SK-N-SH (cell line): Measurements from ENCODE around the gene GDPD5. TPM values are rescaled to one million over a fixed set of nuclear protein-coding genes. Genes with fewer than 3 reads are reported as not detected.

Experiments
- CTCF ChIA-PET: fragments of 300-600, 350-600 bp; formaldehyde crosslinking; extraction: SDS; loops from one replicate; lab custom pipeline; 2021; lab: Yijun Ruan, JAX
- POLR2A ChIA-PET: fragments of 350-600 bp; sonication (Branson Sonifier 250); formaldehyde crosslinking; extraction: SDS; loops from one replicate; lab custom pipeline; 2020; ENCODE audit warnings: antibody characterized with exemption, inconsistent platforms; lab: Yijun Ruan, JAX
- DNase-seq: peaks from one replicate; pipeline ENCODE4 v3.0.0; 2012
- H2AFZ ChIP-seq: fragments of 200-600 bp; sonication (generic); 2 replicates; pipeline ENCODE4 v1.8.1; 2016; ENCODE audit warnings: antibody characterized with exemption, mild to moderate bottlenecking, low read depth
- H3F3A ChIP-seq: fragments of 200-600 bp; sonication (generic); replicated peaks from 2 replicates; pipeline ENCODE3; 2016; ENCODE audit warnings: antibody characterized with exemption, mild to moderate bottlenecking; ENCODE audit not compliant: insufficient read depth
- H3K27ac ChIP-seq, 2 experiments: fragments of 200-500 bp in 1 of 2; fragments of 200-600 bp in 1 of 2; sonication (Bioruptor generic) in 1 of 2; sonication (generic), shearing (Covaris generic) in 1 of 2; 2 replicates each; pipeline versions ENCODE4 v1.5.1 to v1.6.1; 2014 to 2016; ENCODE audit warnings: low read depth in 2 of 2, inconsistent platforms in 1 of 2, low read length in 1 of 2, mild to moderate bottlenecking in 1 of 2, mixed read lengths in 1 of 2
- H3K27me3 ChIP-seq: fragments of 200-600 bp; sonication (generic), shearing (Covaris generic); 2 replicates; pipeline ENCODE4 v1.6.1; 2016; ENCODE audit warnings: mixed run types; ENCODE audit not compliant: insufficient read depth
- H3K36me3 ChIP-seq, 2 experiments: fragments of 200-500 bp in 1 of 2; fragments of 200-600 bp in 1 of 2; sonication (Bioruptor generic) in 1 of 2; sonication (generic) in 1 of 2; replicated peaks in 1 of 2; 2 replicates each; pipeline versions ENCODE3 to v1.5.1; 2014 to 2016; ENCODE audit warnings: low read length in 1 of 2, mild to moderate bottlenecking in 1 of 2; ENCODE audit not compliant: insufficient read depth in 2 of 2, control insufficient read depth in 1 of 2
- H3K4me1 ChIP-seq, 2 experiments: fragments of 200-500 bp in 1 of 2; fragments of 200-600 bp in 1 of 2; sonication (Bioruptor generic) in 1 of 2; sonication (generic), shearing (Covaris generic) in 1 of 2; 2 replicates each; pipeline versions ENCODE4 v1.5.1 to v1.6.1; 2014 to 2016; ENCODE audit warnings: low read depth in 1 of 2, low read length in 1 of 2, mixed run types in 1 of 2; ENCODE audit not compliant: insufficient read depth in 2 of 2, control insufficient read depth in 1 of 2
- H3K4me2 ChIP-seq: fragments of 200-600 bp; sonication (generic), shearing (Covaris generic); 2 replicates; pipeline ENCODE4 v1.6.1; 2017; ENCODE audit warnings: mixed run types
- H3K4me3 ChIP-seq, 2 experiments: fragments of 200-500 bp in 1 of 2; fragments of 200-600 bp in 1 of 2; sonication (Bioruptor generic) in 1 of 2; sonication (generic), shearing (Covaris generic) in 1 of 2; 2 replicates each; pipeline versions ENCODE4 v1.5.1 to v1.8.1; 2014 to 2016; ENCODE audit warnings: low read depth in 2 of 2, inconsistent platforms in 1 of 2, low read length in 1 of 2, mild to moderate bottlenecking in 1 of 2, mixed read lengths in 1 of 2, moderate library complexity in 1 of 2
- H3K79me2 ChIP-seq: fragments of 200-600 bp; sonication (generic); 2 replicates; pipeline ENCODE4 v1.8.1; 2017; ENCODE audit warnings: mild to moderate bottlenecking; ENCODE audit not compliant: insufficient read depth
- H3K9ac ChIP-seq: fragments of 200-600 bp; sonication (generic); 2 replicates; pipeline ENCODE4 v1.6.1; 2017; ENCODE audit warnings: mixed run types
- H3K9me2 ChIP-seq: fragments of 200-600 bp; sonication (generic); 2 replicates; pipeline ENCODE4 v1.6.1; 2017; ENCODE audit warnings: mixed run types
- H3K9me3 ChIP-seq: fragments of 200-600 bp; sonication (generic); 2 replicates; pipeline ENCODE4 v1.6.1; 2017; ENCODE audit warnings: mixed run types, mild to moderate bottlenecking, moderate library complexity
- H4K20me1 ChIP-seq: fragments of 200-600 bp; sonication (generic); 2 replicates; pipeline ENCODE4 v1.6.1; 2017; ENCODE audit warnings: mild to moderate bottlenecking, mixed run types; ENCODE audit not compliant: insufficient read depth
- CTCF ChIP-seq: fragments of 200-600 bp; sonication (generic); IDR thresholded peaks from 2 replicates; pipeline ENCODE4 v1.6.1; 2017; ENCODE audit warnings: antibody characterized with exemption, mild to moderate bottlenecking, moderate library complexity
- ELF1 ChIP-seq: IDR thresholded peaks from 2 replicates; pipeline ENCODE4 v1.4.0; 2012
- FOXJ3 ChIP-seq: sonication (generic); formaldehyde crosslinking; IDR thresholded peaks from 2 replicates; pipeline ENCODE4 v1.5.1; 2020; ENCODE audit warnings: mild to moderate bottlenecking, missing genetic modification reagents
- FOXM1 ChIP-seq: IDR thresholded peaks from 2 replicates; pipeline ENCODE4 v1.4.0; 2012; ENCODE audit warnings: low read depth, mild to moderate bottlenecking
- MXI1 ChIP-seq: IDR thresholded peaks from 2 replicates; pipeline ENCODE4 v1.6.1; 2012; ENCODE audit warnings: mild to moderate bottlenecking, low read depth, low read length, improper control_type of control experiment
- NFIC ChIP-seq: IDR thresholded peaks from 2 replicates; pipeline ENCODE4 v1.4.0; 2012; ENCODE audit warnings: borderline replicate concordance
- NRF1 ChIP-seq: IDR thresholded peaks from 2 replicates; pipeline ENCODE4 v1.6.1; 2012; ENCODE audit warnings: low read depth, mild to moderate bottlenecking, low read length
- PBX3 ChIP-seq: IDR thresholded peaks from 2 replicates; pipeline ENCODE4; 2012
- RAD21 ChIP-seq: IDR thresholded peaks from 2 replicates; pipeline ENCODE4 v1.6.1; 2012; ENCODE audit warnings: mild to moderate bottlenecking, low read length
- RCOR1 ChIP-seq: fragments of 150-350 bp; IDR thresholded peaks from 2 replicates; pipeline ENCODE4 v1.6.1; 2017; ENCODE audit warnings: antibody characterized with exemption, low read length
- TCF12 ChIP-seq: IDR thresholded peaks from 2 replicates; pipeline ENCODE4 v1.4.0; 2012
- TEAD4 ChIP-seq: IDR thresholded peaks from 2 replicates; pipeline ENCODE4 v1.4.0; 2012; ENCODE audit warnings: mild to moderate bottlenecking, borderline replicate concordance; ENCODE audit not compliant: insufficient read depth
- USF2 ChIP-seq: fragments of 150-350 bp; IDR thresholded peaks from 2 replicates; pipeline ENCODE4 v1.6.1; 2017; ENCODE audit warnings: antibody characterized with exemption, low read length, low read depth, borderline replicate concordance
- YY1 ChIP-seq: IDR thresholded peaks from 2 replicates; pipeline ENCODE4 v1.4.0; 2012; ENCODE audit warnings: low read depth, mild to moderate bottlenecking
- ZBTB33 ChIP-seq: IDR thresholded peaks from 2 replicates; pipeline ENCODE4 v1.4.0; 2012; ENCODE audit warnings: low read depth, borderline replicate concordance
- WGBS: methylation state at CpG from one replicate; pipeline ENCODE4 v1.1.6; 2017; ENCODE audit warnings: low lambda C conversion rate; 5-methylcytosine and 5-hydroxymethylcytosine counted together
- polyA plus RNA-seq, 3 experiments: library from polyadenylated mRNA; depleted of rRNA; stranded (reverse); fragments of >200 nt; gene quantifications; 2 replicates each; pipeline ENCODE4 v1.2.3, GENCODE V29; 2012
- TF ChIP-seq, protein P1 (sequence below): IDR thresholded peaks from 2 replicates; pipeline ENCODE4 v1.4.0; 2012; ENCODE audit warnings: low read depth, borderline replicate concordance
- TF ChIP-seq, protein P2 (sequence below): IDR thresholded peaks from 2 replicates; pipeline ENCODE4 v1.6.1; 2012; ENCODE audit warnings: mild to moderate bottlenecking, low read depth, low read length, moderate library complexity
- TF ChIP-seq, protein P3 (sequence below): fragments of 150-350 bp; IDR thresholded peaks from 2 replicates; pipeline ENCODE4 v1.6.1; 2016; ENCODE audit warnings: mild to moderate bottlenecking, low read depth, low read length

Gene GDPD5
- polyA plus RNA-seq, 1 of the 3 experiments (the other 2 are of a cell fraction) = 2.2 TPM

DNA sequence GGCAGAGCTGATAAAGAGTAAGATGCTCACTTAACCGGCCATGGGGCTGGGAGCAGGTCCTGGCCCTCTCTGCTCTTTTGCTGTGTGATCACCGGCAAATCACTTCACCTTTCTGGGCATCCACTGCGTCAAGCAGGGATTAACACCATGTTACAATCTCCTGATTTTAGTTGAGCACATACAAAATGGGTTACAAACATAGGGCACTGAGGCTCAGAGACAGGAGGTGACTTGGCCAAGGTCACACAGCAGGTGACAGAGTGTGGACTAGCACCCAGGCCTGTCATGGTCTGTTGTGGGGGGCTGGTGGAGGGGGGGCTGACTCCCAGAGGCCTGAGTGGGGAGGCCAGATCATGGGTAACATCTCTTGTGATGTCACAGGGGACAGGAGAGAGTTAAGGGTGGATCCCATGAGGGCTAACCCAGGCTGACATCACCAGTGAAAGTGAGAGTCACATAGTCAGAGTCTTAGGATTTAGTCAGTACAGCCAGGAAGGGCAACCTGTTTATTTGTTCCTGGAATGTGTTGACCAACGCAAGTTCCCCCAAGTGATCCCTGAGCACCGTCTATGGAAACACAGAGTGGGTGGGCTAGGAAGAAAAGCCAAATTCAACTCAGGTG, 27.8 kb downstream of the GDPD5 start:
- WGBS = 75% methylated on average over 3 of the region's 5 CpGs
- no peak for DNase-seq

More for the DNA sequence above, 27.8 kb downstream of the GDPD5 start:
- Histone ChIP-seq H3K9ac (no peak overlapping the region), H4K20me1 (no peaks in the 10 kb centered on the region), H3K4me1 (peaks cover 0 to 12% of the 10 kb centered on the region in 2 experiments; a peak in 2 of 4 replicates), H3K4me2 (no peak overlapping the region), H3K4me3 (no peak overlapping the region), H3K9me2 (no peaks in the 10 kb centered on the region), H3K27me3 (no peaks in the 10 kb centered on the region), H3K79me2 (no peaks in the 10 kb centered on the region), H3F3A (peaks cover 12% of the 10 kb centered on the region), H2AFZ (no peak overlapping the region), H3K27ac (no peak overlapping the region), H3K9me3 (no peaks in the 10 kb centered on the region), H3K36me3 (no peaks in the 10 kb centered on the region)
- CTCF ChIA-PET = interaction anchor here (1.3 to 4.9 kb wide), 2 partner anchors 24 to 34 kb away, joined by 3 to 28 read pairs; no protein-coding TSS in a partner anchor
- POLR2A ChIA-PET = no interaction called here
- no peak for TF ChIP-seq NFIC
- no peak for TF ChIP-seq MXI1
- TF ChIP-seq FOXJ3 (CRISPR knock-in tag) = no peak
- TF ChIP-seq, protein P1, sequence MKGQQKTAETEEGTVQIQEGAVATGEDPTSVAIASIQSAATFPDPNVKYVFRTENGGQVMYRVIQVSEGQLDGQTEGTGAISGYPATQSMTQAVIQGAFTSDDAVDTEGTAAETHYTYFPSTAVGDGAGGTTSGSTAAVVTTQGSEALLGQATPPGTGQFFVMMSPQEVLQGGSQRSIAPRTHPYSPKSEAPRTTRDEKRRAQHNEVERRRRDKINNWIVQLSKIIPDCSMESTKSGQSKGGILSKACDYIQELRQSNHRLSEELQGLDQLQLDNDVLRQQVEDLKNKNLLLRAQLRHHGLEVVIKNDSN = no peak
- TF ChIP-seq, protein P2, sequence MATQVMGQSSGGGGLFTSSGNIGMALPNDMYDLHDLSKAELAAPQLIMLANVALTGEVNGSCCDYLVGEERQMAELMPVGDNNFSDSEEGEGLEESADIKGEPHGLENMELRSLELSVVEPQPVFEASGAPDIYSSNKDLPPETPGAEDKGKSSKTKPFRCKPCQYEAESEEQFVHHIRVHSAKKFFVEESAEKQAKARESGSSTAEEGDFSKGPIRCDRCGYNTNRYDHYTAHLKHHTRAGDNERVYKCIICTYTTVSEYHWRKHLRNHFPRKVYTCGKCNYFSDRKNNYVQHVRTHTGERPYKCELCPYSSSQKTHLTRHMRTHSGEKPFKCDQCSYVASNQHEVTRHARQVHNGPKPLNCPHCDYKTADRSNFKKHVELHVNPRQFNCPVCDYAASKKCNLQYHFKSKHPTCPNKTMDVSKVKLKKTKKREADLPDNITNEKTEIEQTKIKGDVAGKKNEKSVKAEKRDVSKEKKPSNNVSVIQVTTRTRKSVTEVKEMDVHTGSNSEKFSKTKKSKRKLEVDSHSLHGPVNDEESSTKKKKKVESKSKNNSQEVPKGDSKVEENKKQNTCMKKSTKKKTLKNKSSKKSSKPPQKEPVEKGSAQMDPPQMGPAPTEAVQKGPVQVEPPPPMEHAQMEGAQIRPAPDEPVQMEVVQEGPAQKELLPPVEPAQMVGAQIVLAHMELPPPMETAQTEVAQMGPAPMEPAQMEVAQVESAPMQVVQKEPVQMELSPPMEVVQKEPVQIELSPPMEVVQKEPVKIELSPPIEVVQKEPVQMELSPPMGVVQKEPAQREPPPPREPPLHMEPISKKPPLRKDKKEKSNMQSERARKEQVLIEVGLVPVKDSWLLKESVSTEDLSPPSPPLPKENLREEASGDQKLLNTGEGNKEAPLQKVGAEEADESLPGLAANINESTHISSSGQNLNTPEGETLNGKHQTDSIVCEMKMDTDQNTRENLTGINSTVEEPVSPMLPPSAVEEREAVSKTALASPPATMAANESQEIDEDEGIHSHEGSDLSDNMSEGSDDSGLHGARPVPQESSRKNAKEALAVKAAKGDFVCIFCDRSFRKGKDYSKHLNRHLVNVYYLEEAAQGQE = no peak
- TF ChIP-seq RAD21 = no peak
- TF ChIP-seq RCOR1 = no peak
- no peak for TF ChIP-seq YY1
- no peak for TF ChIP-seq CTCF
- TF ChIP-seq FOXM1 = no peak
- TF ChIP-seq USF2 = no peak
- TF ChIP-seq, protein P3, sequence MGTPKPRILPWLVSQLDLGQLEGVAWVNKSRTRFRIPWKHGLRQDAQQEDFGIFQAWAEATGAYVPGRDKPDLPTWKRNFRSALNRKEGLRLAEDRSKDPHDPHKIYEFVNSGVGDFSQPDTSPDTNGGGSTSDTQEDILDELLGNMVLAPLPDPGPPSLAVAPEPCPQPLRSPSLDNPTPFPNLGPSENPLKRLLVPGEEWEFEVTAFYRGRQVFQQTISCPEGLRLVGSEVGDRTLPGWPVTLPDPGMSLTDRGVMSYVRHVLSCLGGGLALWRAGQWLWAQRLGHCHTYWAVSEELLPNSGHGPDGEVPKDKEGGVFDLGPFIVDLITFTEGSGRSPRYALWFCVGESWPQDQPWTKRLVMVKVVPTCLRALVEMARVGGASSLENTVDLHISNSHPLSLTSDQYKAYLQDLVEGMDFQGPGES = no peak
- TF ChIP-seq NRF1 = no peak
- no peak for TF ChIP-seq TEAD4
- TF ChIP-seq ZBTB33 = no peak
- TF ChIP-seq ELF1 = no peak
- no peak for TF ChIP-seq TCF12
- no peak for TF ChIP-seq PBX3
